GM12878 (cell line): ENCODE measurements around the gene GP5. TPM values are rescaled to one million over a fixed set of nuclear protein-coding genes. Genes with fewer than 3 reads are reported as not detected.

Source experiments
- BMI1 ChIP-seq: fragments of 450-650 bp; IDR thresholded peaks from 2 replicates; pipeline ENCODE4 v1.6.1; 2016; ENCODE audit warnings: mild to moderate bottlenecking, moderate library complexity, borderline replicate concordance
- CBX5 ChIP-seq: sonication (generic); IDR thresholded peaks from 2 replicates; pipeline ENCODE4 v1.6.1; 2016; ENCODE audit warnings: low read depth, moderate library complexity, mild to moderate bottlenecking, inconsistent platforms
- HDAC2 ChIP-seq: fragments of 200-600 bp; sonication (generic); IDR thresholded peaks from 2 replicates; pipeline ENCODE4 v1.6.1; 2017
- HDGF ChIP-seq: fragments of 450-650 bp; IDR thresholded peaks from 2 replicates; pipeline ENCODE4 v1.6.1; 2016; ENCODE audit warnings: antibody characterized with exemption
- MXI1 ChIP-seq: fragments of 150-350 bp; IDR thresholded peaks from 2 replicates; pipeline ENCODE4 v1.6.1; 2011; ENCODE audit warnings: low read depth, mild to moderate bottlenecking, inconsistent platforms, low read length, improper control_type of control experiment
- SMAD1 ChIP-seq: fragments of 450-650 bp; IDR thresholded peaks from 2 replicates; pipeline ENCODE4 v1.6.1; 2018; ENCODE audit warnings: mild to moderate bottlenecking, low read depth; ENCODE audit not compliant: partially characterized antibody
- STAT1 ChIP-seq: fragments of 450-650 bp; conservative IDR thresholded peaks from 2 replicates; pipeline ENCODE4 v1.6.1; 2014; ENCODE audit warnings: antibody characterized with exemption, mild to moderate bottlenecking
- TARDBP ChIP-seq: IDR thresholded peaks from 2 replicates; pipeline ENCODE4 v1.6.1; 2016; ENCODE audit warnings: borderline replicate concordance
- TCF12 ChIP-seq: IDR thresholded peaks from 2 replicates; pipeline ENCODE4 v1.6.1; 2011; ENCODE audit warnings: low read depth, mild to moderate bottlenecking, low read length
- polyA plus RNA-seq, 11 experiments: library from polyadenylated mRNA; depleted of rRNA in 4 of 11; unstranded in 6 of 11; stranded (reverse) in 5 of 11; fragments of >200 nt; fragmentation: Nextera tagmentation in 4 of 11; fragmentation: Illumina TruSeq in 1 of 11; extraction: Ambion mirVana in 4 of 11; extraction: Trizol in 1 of 11; gene quantifications; 1 replicate in 1 of 11; 2 replicates in 10 of 11; pipeline versions ENCODE4 v1.2.1 to v1.2.3, GENCODE V29; 2011 to 2016; ENCODE audit warnings: inconsistent platforms in 2 of 11, missing spikeins in 2 of 11, low read depth in 1 of 11
- total RNA-seq, 4 experiments: library from RNA; depleted of rRNA in 3 of 4; stranded (reverse); fragments of >200 nt in 3 of 4; fragmentation: Illumina TruSeq in 1 of 4; extraction: Trizol in 1 of 4; gene quantifications; 2 replicates each; pipeline versions ENCODE4 v1.2.1 to v1.2.3, GENCODE V29; 2013 to 2021
- TF ChIP-seq, protein P1 (sequence below): fragments of 150-350 bp; IDR thresholded peaks from 2 replicates; pipeline ENCODE4 v1.6.1; 2016; ENCODE audit warnings: low read depth, low read length
- TF ChIP-seq, protein P2 (sequence below): IDR thresholded peaks from 2 replicates; pipeline ENCODE4 v1.6.1; 2012; ENCODE audit warnings: mild to moderate bottlenecking, low read depth, low read length

The GP5 gene
- total and polyA plus RNA-seq, 10 of the 15 experiments (the other 5 are each of a cell fraction or from before 2014, with no cell fraction given), result not detected

DNA sequence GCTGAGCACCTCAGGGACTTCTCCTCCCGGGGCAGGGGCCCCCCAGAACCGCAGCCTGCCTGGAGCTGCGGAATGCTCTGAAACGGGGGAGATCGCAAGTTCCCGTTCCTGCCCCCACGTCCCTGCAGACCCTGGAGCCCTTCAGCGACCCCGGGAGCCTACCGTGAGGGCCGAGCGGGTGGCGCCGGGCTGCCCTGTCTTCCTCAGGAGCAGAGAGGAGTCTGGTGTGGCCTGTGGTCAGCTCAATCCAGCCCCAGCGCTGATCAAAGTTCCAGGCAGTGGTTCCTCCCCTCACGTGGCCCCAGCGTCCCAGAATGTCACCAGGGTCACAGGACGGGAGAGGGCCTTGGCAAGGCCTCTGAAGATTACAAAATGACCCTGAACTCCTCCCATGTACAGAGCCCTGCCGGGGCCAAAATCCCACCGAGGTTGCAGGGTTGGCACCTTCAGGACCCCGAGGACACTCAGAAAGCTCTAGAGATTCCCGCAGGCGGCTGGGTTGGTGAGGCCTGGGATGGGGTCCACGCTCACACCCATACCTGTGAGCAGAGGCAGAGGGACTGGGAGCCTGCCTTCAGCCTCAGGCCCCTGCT is 47.9 kb downstream of the GP5 start, which contains the start of gene CPN2 (continued):
- TF ChIP-seq, protein P1, sequence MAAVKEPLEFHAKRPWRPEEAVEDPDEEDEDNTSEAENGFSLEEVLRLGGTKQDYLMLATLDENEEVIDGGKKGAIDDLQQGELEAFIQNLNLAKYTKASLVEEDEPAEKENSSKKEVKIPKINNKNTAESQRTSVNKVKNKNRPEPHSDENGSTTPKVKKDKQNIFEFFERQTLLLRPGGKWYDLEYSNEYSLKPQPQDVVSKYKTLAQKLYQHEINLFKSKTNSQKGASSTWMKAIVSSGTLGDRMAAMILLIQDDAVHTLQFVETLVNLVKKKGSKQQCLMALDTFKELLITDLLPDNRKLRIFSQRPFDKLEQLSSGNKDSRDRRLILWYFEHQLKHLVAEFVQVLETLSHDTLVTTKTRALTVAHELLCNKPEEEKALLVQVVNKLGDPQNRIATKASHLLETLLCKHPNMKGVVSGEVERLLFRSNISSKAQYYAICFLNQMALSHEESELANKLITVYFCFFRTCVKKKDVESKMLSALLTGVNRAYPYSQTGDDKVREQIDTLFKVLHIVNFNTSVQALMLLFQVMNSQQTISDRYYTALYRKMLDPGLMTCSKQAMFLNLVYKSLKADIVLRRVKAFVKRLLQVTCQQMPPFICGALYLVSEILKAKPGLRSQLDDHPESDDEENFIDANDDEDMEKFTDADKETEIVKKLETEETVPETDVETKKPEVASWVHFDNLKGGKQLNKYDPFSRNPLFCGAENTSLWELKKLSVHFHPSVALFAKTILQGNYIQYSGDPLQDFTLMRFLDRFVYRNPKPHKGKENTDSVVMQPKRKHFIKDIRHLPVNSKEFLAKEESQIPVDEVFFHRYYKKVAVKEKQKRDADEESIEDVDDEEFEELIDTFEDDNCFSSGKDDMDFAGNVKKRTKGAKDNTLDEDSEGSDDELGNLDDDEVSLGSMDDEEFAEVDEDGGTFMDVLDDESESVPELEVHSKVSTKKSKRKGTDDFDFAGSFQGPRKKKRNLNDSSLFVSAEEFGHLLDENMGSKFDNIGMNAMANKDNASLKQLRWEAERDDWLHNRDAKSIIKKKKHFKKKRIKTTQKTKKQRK, result no peak
- TF ChIP-seq TARDBP (no peak), MXI1 (no peak), HDGF (no peak), BMI1 (no peak), SMAD1 (no peak), TCF12 (no peak), CBX5 (no peak), HDAC2 (no peak), STAT1 (no peak)
- TF ChIP-seq, protein P2, sequence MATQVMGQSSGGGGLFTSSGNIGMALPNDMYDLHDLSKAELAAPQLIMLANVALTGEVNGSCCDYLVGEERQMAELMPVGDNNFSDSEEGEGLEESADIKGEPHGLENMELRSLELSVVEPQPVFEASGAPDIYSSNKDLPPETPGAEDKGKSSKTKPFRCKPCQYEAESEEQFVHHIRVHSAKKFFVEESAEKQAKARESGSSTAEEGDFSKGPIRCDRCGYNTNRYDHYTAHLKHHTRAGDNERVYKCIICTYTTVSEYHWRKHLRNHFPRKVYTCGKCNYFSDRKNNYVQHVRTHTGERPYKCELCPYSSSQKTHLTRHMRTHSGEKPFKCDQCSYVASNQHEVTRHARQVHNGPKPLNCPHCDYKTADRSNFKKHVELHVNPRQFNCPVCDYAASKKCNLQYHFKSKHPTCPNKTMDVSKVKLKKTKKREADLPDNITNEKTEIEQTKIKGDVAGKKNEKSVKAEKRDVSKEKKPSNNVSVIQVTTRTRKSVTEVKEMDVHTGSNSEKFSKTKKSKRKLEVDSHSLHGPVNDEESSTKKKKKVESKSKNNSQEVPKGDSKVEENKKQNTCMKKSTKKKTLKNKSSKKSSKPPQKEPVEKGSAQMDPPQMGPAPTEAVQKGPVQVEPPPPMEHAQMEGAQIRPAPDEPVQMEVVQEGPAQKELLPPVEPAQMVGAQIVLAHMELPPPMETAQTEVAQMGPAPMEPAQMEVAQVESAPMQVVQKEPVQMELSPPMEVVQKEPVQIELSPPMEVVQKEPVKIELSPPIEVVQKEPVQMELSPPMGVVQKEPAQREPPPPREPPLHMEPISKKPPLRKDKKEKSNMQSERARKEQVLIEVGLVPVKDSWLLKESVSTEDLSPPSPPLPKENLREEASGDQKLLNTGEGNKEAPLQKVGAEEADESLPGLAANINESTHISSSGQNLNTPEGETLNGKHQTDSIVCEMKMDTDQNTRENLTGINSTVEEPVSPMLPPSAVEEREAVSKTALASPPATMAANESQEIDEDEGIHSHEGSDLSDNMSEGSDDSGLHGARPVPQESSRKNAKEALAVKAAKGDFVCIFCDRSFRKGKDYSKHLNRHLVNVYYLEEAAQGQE, result no peak
